ENCODE data around the gene DNAH6. TPM values are rescaled to one million over a fixed set of nuclear protein-coding genes. Genes with fewer than 3 reads are reported as not detected.
"Not testable (repeated sequence)": the region's sequence is repeated elsewhere in the genome, so short reads cannot be mapped to it uniquely, and the experiment has no call there.

The DNAH6 gene, protein sequence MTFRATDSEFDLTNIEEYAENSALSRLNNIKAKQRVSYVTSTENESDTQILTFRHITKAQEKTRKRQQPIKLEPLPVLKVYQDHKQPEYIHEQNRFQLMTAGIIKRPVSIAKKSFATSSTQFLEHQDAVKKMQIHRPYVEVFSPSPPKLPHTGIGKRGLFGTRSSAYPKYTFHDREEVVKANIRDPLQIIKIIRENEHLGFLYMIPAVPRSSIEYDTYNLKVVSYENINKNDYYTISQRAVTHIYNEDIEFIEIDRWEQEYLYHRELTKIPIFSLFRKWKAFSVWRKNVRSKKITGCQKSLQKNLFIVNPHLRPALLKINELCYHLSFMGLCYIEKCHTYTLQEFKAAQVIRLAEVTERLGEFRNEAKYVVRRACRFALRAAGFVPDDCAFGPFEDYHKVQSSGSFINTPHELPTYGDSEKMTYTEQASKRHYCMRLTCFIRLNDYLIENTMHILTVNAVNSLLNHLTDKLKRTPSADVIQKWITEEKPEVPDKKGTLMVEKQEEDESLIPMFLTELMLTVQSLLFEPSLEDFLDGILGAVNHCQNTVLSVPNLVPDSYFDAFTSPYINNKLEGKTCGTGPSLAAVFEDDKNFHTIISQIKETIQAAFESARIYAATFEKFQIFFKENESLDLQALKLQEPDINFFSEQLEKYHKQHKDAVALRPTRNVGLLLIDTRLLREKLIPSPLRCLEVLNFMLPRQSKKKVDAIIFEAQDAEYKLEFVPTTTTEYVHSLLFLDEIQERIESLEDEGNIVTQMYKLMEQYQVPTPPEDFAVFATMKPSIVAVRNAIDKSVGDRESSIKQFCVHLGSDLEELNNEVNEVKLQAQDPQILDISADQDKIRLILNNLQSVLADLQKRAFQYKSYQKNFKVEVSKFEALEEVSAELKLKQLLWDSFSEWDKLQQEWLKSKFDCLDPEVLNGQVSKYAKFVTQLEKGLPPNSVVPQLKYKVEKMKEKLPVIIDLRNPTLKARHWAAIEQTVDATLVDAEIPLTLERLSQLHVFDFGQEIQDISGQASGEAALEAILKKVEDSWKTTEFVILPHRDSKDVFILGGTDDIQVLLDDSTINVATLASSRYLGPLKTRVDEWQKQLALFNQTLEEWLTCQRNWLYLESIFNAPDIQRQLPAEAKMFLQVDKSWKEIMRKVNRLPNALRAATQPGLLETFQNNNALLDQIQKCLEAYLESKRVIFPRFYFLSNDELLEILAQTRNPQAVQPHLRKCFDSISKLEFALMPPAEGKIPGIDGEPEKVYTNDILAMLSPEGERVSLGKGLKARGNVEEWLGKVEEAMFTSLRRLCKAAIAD (N-terminal part only)
- 1.1 TPM for total RNA-seq
- long read RNA-seq, partial matches to known transcripts, result 0 of 1 reads
- long read RNA-seq, other reads (novel, unspliced or antisense), result 1 of 1 reads

DNA sequence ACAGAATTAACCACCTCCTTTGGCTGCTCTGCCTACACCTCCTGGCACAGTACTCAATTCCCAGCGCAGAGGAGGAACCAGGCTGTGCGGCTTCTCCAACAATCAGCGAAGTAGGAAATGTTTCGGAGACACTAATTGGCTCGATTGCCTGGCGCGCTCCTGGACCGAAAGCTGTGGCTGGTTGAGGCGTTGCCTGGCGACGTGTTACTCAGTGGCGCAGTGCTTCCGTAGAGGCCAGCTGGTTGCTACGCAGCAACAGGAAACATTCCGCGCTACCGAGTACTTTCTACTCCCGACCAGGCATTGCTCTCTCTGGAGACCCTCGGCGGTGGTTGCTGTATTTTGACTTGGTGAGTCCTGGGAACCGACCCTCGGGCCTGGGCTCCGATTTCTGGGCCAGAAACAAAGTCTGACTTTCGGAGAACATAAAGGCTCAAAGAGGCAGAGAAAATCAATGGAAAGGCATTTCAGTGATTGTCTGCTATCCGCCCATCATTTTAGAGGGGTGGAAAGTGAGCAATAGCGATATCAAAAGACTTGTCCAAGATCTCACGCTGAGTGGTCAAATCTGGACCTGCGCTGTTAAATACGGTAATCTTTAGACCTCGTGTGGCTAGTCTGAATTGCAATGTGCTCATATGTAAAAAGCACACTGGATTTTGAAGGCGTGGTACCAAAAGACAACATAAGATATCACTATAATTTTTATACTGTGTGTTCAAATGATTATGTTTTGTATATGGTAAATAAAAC, at the start of gene DNAH6:
DNAH6 (plus strand) TSS at position 265 of the 753 bp plus-strand sequence. CDS start 1,329 bp downstream, outside the sequence.
- intact Hi-C loops (cut with DNase I), result no loop called here
- peak; percentile 100 for ATAC-seq
- peak within 1 kb of the TSS; percentile 70 for H3K27ac ChIP-seq

DNA sequence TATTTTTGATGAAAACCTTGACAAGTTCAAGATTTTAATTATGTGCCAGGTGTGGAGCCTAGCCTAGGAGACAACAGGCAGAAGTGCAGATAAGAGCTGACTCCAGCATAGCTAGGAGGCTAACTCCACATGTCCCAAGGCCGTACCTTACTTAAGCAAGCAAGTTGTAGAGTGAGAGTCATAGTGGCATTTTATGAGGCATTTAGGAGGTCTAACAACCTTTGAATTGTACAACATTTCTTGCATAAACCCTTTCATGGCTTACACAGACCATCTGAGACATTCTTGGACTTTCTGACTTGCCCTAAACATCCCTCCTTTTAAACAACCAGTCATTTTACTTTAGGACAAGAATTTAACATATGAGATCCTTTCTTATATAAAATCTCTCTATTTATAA, 48.9 kb upstream of the DNAH6 start:
- TF ChIP-seq, protein P1, sequence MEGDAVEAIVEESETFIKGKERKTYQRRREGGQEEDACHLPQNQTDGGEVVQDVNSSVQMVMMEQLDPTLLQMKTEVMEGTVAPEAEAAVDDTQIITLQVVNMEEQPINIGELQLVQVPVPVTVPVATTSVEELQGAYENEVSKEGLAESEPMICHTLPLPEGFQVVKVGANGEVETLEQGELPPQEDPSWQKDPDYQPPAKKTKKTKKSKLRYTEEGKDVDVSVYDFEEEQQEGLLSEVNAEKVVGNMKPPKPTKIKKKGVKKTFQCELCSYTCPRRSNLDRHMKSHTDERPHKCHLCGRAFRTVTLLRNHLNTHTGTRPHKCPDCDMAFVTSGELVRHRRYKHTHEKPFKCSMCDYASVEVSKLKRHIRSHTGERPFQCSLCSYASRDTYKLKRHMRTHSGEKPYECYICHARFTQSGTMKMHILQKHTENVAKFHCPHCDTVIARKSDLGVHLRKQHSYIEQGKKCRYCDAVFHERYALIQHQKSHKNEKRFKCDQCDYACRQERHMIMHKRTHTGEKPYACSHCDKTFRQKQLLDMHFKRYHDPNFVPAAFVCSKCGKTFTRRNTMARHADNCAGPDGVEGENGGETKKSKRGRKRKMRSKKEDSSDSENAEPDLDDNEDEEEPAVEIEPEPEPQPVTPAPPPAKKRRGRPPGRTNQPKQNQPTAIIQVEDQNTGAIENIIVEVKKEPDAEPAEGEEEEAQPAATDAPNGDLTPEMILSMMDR (IDR thresholded peaks at IDR 0.05), result no peak
- Histone ChIP-seq H3K4me1 (no peaks in the 10 kb centered on the region), H3K9me3 (no peaks in the 10 kb centered on the region), H3K27me3 (no peaks in the 10 kb centered on the region), H3K4me3 (no peak overlapping the region), H3K36me3 (no peaks in the 10 kb centered on the region), H3K27ac (no peak overlapping the region)
- intact Hi-C loops (cut with DNase I), result no loop called here
- DNase-seq (no peak), ATAC-seq (no peak)

More for the DNA sequence above, at the start of gene DNAH6:
- TF ChIP-seq, protein P1 (IDR thresholded peaks at IDR 0.05), result no peak
- Histone ChIP-seq H3K4me3 (peak within 1 kb of the TSS; percentile 49), H3K9me3 (no peaks in the 10 kb centered on the region), H3K36me3 (no peaks in the 10 kb centered on the region), H3K4me1 (no peaks in the 10 kb centered on the region), H3K27me3 (no peaks in the 10 kb centered on the region)
- peak; percentile 95 for DNase-seq

DNA sequence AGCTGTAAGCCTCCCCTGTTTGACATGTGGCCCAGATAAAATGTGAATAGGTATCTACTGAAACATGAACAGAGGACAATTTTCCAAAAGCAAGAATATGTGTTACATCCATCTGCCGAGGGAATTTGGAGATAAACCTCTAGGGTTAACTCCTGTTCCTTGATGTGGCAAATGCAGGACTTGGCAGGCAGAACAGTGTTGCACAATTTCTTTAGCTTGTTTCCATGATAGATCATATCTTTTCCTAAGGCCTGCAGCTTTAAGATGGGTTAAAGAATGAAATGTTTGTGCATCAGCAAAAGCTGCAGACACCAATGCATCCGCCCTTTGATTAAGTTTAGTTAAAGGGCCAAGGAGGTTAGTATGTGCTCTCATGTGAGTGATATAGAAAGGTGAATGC, 43.9 kb upstream of the DNAH6 start:
- H3K27ac ChIP-seq; ATAC-seq; H3K36me3 ChIP-seq; H3K27me3 ChIP-seq; H3K4me3 ChIP-seq; intact Hi-C loops (cut with DNase I); H3K9me3 ChIP-seq; H3K4me1 ChIP-seq; DNase-seq: not testable (repeated sequence)

DNA sequence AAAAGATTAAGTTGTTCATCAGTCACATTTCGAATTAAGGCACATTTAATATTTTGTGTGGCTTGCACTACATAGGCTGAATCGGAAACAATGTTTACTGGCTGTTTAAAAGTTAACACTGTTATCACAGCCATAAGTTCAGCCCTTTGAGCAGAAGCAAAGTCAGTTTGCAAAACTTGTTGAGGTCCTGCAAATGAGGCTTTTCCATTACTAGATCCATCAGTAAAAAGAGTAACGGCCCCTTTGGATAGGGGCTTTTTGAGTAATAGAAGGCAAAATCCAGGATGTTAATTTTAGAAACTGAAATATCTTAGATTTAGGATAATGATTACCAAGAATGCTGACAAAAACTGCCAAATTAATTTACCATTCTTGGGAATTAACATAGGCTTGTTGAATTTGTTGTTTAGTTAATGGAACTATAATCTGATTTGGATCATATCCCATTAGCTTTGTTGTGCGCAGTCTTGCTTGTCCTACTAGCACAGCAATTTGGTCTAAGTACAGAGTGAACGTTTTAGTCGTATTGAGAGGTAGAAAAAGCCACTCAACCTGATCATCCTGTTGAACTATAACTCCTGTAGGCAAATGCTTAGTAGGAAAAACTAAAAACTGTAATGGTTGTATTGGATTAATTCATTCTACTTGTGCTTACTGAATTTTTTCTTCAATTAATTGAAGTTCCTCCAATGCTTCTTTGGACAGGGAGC, 43.3 kb upstream of the DNAH6 start:
- intact Hi-C loops (cut with DNase I), result no loop called here
- no peak overlapping the region for H3K27ac ChIP-seq

DNA sequence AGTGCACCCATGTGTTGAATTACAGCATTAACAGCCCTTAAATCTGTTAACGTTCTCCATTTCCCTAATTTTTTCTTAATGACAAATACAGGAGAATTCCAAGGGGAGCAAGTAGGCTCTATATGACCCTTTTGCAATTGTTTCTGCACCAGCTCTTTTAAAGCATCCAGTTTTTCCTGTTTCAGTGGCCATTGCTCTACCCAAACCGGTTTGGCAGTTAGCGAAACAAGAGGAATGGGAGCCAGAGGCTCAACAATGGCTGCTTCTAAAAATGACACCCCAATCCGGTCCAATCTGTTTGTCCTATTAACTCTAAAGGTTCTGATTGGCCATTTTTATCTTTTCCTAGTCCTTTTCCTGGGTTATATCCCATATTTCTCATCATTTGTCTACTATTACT, 42.1 kb upstream of the DNAH6 start:
- ATAC-seq (no peak), DNase-seq (no peak)
- no peaks in the 10 kb centered on the region for H3K4me1 ChIP-seq
- intact Hi-C loops (cut with DNase I), result no loop called here
- H3K9me3 ChIP-seq, result no peaks in the 10 kb centered on the region
- H3K27ac ChIP-seq, result no peak overlapping the region
- H3K27me3 ChIP-seq, result no peaks in the 10 kb centered on the region
- H3K36me3 ChIP-seq, result no peaks in the 10 kb centered on the region
- H3K4me3 ChIP-seq, result no peak overlapping the region
- TF ChIP-seq, protein P1 (IDR thresholded peaks at IDR 0.05), result no peak

More for the DNA sequence above, 43.3 kb upstream of the DNAH6 start:
- H3K27me3 ChIP-seq, result no peaks in the 10 kb centered on the region
- H3K4me3 ChIP-seq, result no peak overlapping the region
- no peaks in the 10 kb centered on the region for H3K36me3 ChIP-seq
- TF ChIP-seq, protein P1 (IDR thresholded peaks at IDR 0.05), result no peak
- H3K9me3 ChIP-seq, result no peaks in the 10 kb centered on the region
- DNase-seq (no peak), ATAC-seq (no peak)
- no peaks in the 10 kb centered on the region for H3K4me1 ChIP-seq
